GM23248 (cell line): ENCODE measurements around the gene PPFIA3. TPM values are rescaled to one million over a fixed set of nuclear protein-coding genes. Genes with fewer than 3 reads are reported as not detected.
A peak's percentile ranks its signal among the peaks of the same experiment; 100 is the strongest.

Source experiments
- DNase-seq: peaks from one replicate; pipeline ENCODE4 v3.0.0-alpha.2; 2015
- H2AFZ ChIP-seq: fragments of 200-600 bp; sonication (generic); 2 replicates; pipeline ENCODE4 v1.6.1; 2016; ENCODE audit warnings: antibody characterized with exemption
- H3F3A ChIP-seq: fragments of 200-600 bp; sonication (generic); 2 replicates; pipeline ENCODE4 v1.6.1; 2016; ENCODE audit warnings: mild to moderate bottlenecking, antibody characterized with exemption, mixed run types; ENCODE audit not compliant: insufficient read depth
- H3K27ac ChIP-seq: fragments of 200-600 bp; sonication (generic); 2 replicates; pipeline ENCODE4 v1.5.1; 2016; ENCODE audit warnings: mild to moderate bottlenecking
- H3K27me3 ChIP-seq: fragments of 200-600 bp; sonication (generic); replicated peaks from 2 replicates; pipeline ENCODE4 v1.6.1; 2016; ENCODE audit warnings: mild to moderate bottlenecking; ENCODE audit not compliant: insufficient read depth
- H3K36me3 ChIP-seq: fragments of 200-600 bp; sonication (generic); 2 replicates; pipeline ENCODE4 v1.6.1; 2016; ENCODE audit warnings: low read depth, mild to moderate bottlenecking
- H3K4me1 ChIP-seq: fragments of 200-600 bp; sonication (generic); 2 replicates; pipeline ENCODE4 v1.6.1; 2016; ENCODE audit warnings: mild to moderate bottlenecking; ENCODE audit not compliant: insufficient read depth
- H3K4me2 ChIP-seq: fragments of 200-600 bp; sonication (generic); one replicate; pipeline ENCODE4 v1.6.1; 2016; ENCODE audit warnings: mild to moderate bottlenecking; ENCODE audit not compliant: unreplicated experiment
- H3K4me3 ChIP-seq: fragments of 200-600 bp; sonication (generic); 2 replicates; pipeline ENCODE4 v1.5.1; 2016; ENCODE audit warnings: mild to moderate bottlenecking
- H3K79me2 ChIP-seq: fragments of 200-600 bp; sonication (generic); 2 replicates; pipeline ENCODE4 v1.6.1; 2016; ENCODE audit warnings: mild to moderate bottlenecking; ENCODE audit not compliant: insufficient read depth
- H3K9ac ChIP-seq: fragments of 200-600 bp; sonication (generic); 2 replicates; pipeline ENCODE4 v1.6.1; 2016; ENCODE audit warnings: mild to moderate bottlenecking
- H3K9me2 ChIP-seq: fragments of 200-600 bp; sonication (generic); 2 replicates; pipeline ENCODE4 v1.6.1; 2016; ENCODE audit warnings: mixed run types, mild to moderate bottlenecking, moderate library complexity; ENCODE audit not compliant: insufficient read depth
- H3K9me3 ChIP-seq: fragments of 200-600 bp; sonication (generic); one replicate; pipeline ENCODE4 v1.6.1; 2017; ENCODE audit warnings: low read depth
- H4K20me1 ChIP-seq: fragments of 200-600 bp; sonication (generic); 2 replicates; pipeline ENCODE4 v1.6.0; 2016; ENCODE audit not compliant: insufficient read depth
- EZH2 ChIP-seq: fragments of 200-600 bp; sonication (generic); IDR thresholded peaks from 2 replicates; pipeline ENCODE4 v1.6.1; 2018; ENCODE audit warnings: antibody characterized with exemption, mild to moderate bottlenecking; ENCODE audit not compliant: insufficient read depth, poor library complexity, severe bottlenecking
- EZH2phosphoT487 ChIP-seq: fragments of 200-600 bp; sonication (generic); IDR thresholded peaks from 2 replicates; pipeline ENCODE4 v1.6.1; 2018; ENCODE audit warnings: antibody characterized with exemption, moderate library complexity, mild to moderate bottlenecking, low read depth; ENCODE audit not compliant: insufficient read depth
- WGBS, 2 experiments: methylation state at CpG; one replicate each; pipeline ENCODE4 v1.1.6; 2015 to 2017; ENCODE audit warnings: low lambda C conversion rate in 2 of 2, low coverage in 1 of 2; ENCODE audit errors: missing lambda C conversion rate in 2 of 2; 5-methylcytosine and 5-hydroxymethylcytosine counted together
- in situ Hi-C: fragments of 300-500 bp; cut with MboI; formaldehyde crosslinking; loops from 2 replicates; pipeline ENCODE4 v1.15.0; 2020
- polyA plus RNA-seq: library from polyadenylated mRNA; unstranded; fragments of >200 nt; fragmentation: Nextera tagmentation; extraction: Ambion mirVana; gene quantifications from 2 replicates; pipeline ENCODE4 v1.2.1, GENCODE V29; 2016
- total RNA-seq: library from RNA; depleted of rRNA; stranded (reverse); fragments of >200 nt; shearing (Covaris generic); gene quantifications from 2 replicates; pipeline ENCODE4 v1.2.3, GENCODE V29; 2014

PPFIA3 gene
- total and polyA plus RNA-seq, 2 experiments from 2014 or later, result 1.2 to 2.4 TPM

DNA sequence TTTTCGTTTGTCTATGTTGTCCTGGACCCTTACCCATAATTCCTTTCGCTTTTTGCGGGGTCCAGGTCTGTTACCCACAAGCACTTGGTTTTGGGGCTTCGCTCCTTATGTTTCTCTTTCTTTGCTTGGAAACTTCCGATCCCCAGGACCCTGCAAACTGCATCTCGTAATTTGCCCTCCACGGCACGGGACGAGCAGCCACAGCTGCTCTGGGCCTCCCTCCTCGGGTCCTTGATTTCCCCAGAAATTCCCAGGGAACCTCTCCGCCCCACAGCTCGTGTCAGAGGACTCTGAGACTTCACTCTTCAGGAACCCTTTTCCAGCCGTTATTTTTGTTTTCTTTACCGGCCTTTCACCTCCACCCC lies 33.5 kb upstream of the PPFIA3 start:
- peak overlapping the region; percentile 89 for H3K9ac ChIP-seq
- H3F3A ChIP-seq, result no peaks in the 10 kb centered on the region
- DNase-seq, result peak; percentile 36
- no peak for TF ChIP-seq EZH2phosphoT487
- TF ChIP-seq EZH2, result no peak
- peaks cover 13% of the 10 kb centered on the region for H3K4me1 ChIP-seq
- H3K79me2 ChIP-seq, result peaks cover 56% of the 10 kb centered on the region
- H3K4me2 ChIP-seq, result peak overlapping the region; percentile 80
- peak overlapping the region; percentile 90 for H3K4me3 ChIP-seq
- no peaks in the 10 kb centered on the region for H3K27me3 ChIP-seq
- H3K36me3 ChIP-seq, result peaks cover 13% of the 10 kb centered on the region
- no peaks in the 10 kb centered on the region for H3K9me3 ChIP-seq
- WGBS, 2 experiments, result 1 to 2% methylated on average over 14 of the region's 14 CpGs
- peaks cover 20% of the 10 kb centered on the region for H4K20me1 ChIP-seq
- peak overlapping the region; percentile 73 for H3K27ac ChIP-seq
- H2AFZ ChIP-seq, result peak overlapping the region; percentile 57
- no peaks in the 10 kb centered on the region for H3K9me2 ChIP-seq
- in situ Hi-C loops, result no loop called here

DNA sequence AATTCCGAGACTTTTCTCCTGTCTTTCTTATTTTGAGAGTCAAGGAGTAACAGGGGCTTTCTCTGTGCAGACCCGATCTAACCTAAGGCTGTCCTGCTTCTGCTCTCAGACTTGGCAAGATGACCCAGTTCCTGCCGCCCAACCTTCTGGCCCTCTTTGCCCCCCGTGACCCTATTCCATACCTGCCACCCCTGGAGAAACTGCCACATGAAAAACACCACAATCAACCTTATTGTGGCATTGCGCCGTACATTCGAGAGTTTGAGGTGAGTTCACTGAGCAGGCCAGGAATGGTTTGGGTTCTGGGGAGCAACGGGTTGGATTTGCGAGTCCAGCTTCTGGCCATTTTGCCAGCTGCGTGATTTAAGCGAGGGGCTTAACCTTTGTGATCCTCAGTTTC lies 33.0 kb upstream of the PPFIA3 start:
- in situ Hi-C loops, result no loop called here
- 22 to 23% methylated on average over 11 of the region's 11 CpGs for WGBS, 2 experiments
- H3K36me3 ChIP-seq, result peaks cover 17% of the 10 kb centered on the region
- H2AFZ ChIP-seq, result no peak overlapping the region
- no peaks in the 10 kb centered on the region for H3K27me3 ChIP-seq
- peaks cover 20% of the 10 kb centered on the region for H4K20me1 ChIP-seq
- H3K4me3 ChIP-seq, result peak overlapping the region; percentile 90
- H3F3A ChIP-seq, result no peaks in the 10 kb centered on the region
- H3K9me3 ChIP-seq, result no peaks in the 10 kb centered on the region
- no peaks in the 10 kb centered on the region for H3K9me2 ChIP-seq
- peaks cover 13% of the 10 kb centered on the region for H3K4me1 ChIP-seq
- TF ChIP-seq EZH2 (no peak), EZH2phosphoT487 (no peak)
- H3K4me2 ChIP-seq, result peak overlapping the region; percentile 80
- H3K79me2 ChIP-seq, result peaks cover 60% of the 10 kb centered on the region
- peak overlapping the region; percentile 89 for H3K9ac ChIP-seq
- peak overlapping the region; percentile 73 for H3K27ac ChIP-seq
- DNase-seq, result no peak

DNA sequence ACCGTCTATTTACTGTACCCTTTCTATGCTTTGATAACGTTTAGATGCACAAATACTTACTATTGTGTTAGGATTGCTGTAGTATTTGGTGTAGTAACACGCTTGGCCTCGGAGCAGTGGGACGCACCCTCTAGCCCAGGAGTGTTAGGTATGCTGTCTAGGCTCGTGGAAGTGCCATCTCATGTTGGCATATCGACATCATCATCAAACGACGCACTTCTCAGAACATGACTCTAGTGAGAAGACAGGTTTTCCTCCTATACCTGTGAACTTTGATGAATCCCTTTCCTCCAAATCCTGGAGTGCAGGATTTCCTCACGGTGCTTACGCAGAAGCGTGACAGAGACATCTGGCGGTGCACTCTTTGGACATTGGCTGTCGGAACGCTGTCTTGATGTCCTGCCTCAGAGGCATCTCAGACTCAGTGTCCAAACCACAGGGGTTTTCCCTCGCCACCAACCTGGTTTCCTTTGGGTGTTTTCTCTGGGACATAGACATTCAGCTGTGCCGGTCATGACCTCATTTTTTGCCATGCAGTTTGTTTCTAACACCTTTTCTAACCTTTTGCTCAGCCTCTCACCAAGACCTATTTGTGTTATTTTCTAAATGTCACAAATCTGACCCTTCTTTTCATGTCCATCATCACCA lies 27.8 kb upstream of the PPFIA3 start:
- Histone ChIP-seq H3K4me1 (peaks cover 12% of the 10 kb centered on the region), H3K27ac (no peak overlapping the region), H3K4me3 (no peak overlapping the region), H3F3A (peaks cover 30% of the 10 kb centered on the region), H3K27me3 (no peaks in the 10 kb centered on the region), H3K9ac (no peak overlapping the region), H3K4me2 (no peak overlapping the region), H4K20me1 (peaks cover 17% of the 10 kb centered on the region), H3K36me3 (peaks cover 54% of the 10 kb centered on the region), H3K9me3 (no peaks in the 10 kb centered on the region), H3K9me2 (no peaks in the 10 kb centered on the region), H2AFZ (no peak overlapping the region), H3K79me2 (peaks cover 100% of the 10 kb centered on the region)
- no peak for TF ChIP-seq EZH2phosphoT487
- TF ChIP-seq EZH2, result no peak
- 89 to 90% methylated on average over 17 of the region's 17 CpGs for WGBS, 2 experiments
- DNase-seq, result no peak
- in situ Hi-C loops, result loop anchor here (10.0 kb wide), 1 partner anchor 113 kb away; no protein-coding TSS in a partner anchor

GRCh38 chr19:49092686-49093085 lies 26.7 kb upstream of the PPFIA3 start:
- Histone ChIP-seq H3K9me2 (no peaks in the 10 kb centered on the region), H3K4me2 (no peak overlapping the region), H3K9me3 (no peaks in the 10 kb centered on the region), H3K36me3 (peaks cover 55% of the 10 kb centered on the region), H3F3A (peaks cover 41% of the 10 kb centered on the region), H3K4me1 (0 out of 2 replicates have a peak, but pooled peaks cover under 1% of the 10 kb centered on the region), H3K9ac (no peak overlapping the region), H3K4me3 (no peak overlapping the region), H2AFZ (no peak overlapping the region), H3K27ac (no peak overlapping the region), H4K20me1 (peaks cover 5% of the 10 kb centered on the region; the same call in 1 of the 2 replicates), H3K27me3 (no peaks in the 10 kb centered on the region), H3K79me2 (peaks cover 100% of the 10 kb centered on the region)
- WGBS, 2 experiments, result 90 to 95% methylated on average over 6 of the region's 6 CpGs
- TF ChIP-seq EZH2 (no peak), EZH2phosphoT487 (no peak)
- no peak for DNase-seq
- in situ Hi-C loops, result loop anchor here (10.0 kb wide), 1 partner anchor 112 kb away; no protein-coding TSS in a partner anchor
